ENCODE data around the gene CCR4. TPM values are rescaled to one million over a fixed set of nuclear protein-coding genes. Genes with fewer than 3 reads are reported as not detected.
A peak's percentile ranks its signal among the peaks of the same experiment; 100 is the strongest.

CCR4 gene
- total and polyA plus RNA-seq, 10 of the 15 experiments (the other 5 are each of a cell fraction or from before 2014, with no cell fraction given), result 0.41 to 12.4 (median 5.3) TPM

- Histone ChIP-seq H3K79me2 (ENCODE audit: control insufficient read depth, insufficient read depth, low read length) (no peaks in the 10 kb centered on the region), H3K36me3 (ENCODE audit: control insufficient read depth in 2 of 2, insufficient read depth in 2 of 2, low read length in 1 of 2) (no peaks in the 10 kb centered on the region), H4K20me1 (ENCODE audit: control insufficient read depth, insufficient read depth) (no peaks in the 10 kb centered on the region), H3K27me3 (replicated peaks in 1 of 2; ENCODE audit: control insufficient read depth in 2 of 2, insufficient read depth in 2 of 2, low read length in 1 of 2) (no peaks in the 10 kb centered on the region), H3K27ac (ENCODE audit: control insufficient read depth, insufficient read depth) (no peak overlapping the region), H3K4me2 (ENCODE audit: control insufficient read depth, insufficient read depth) (no peak overlapping the region), H3K9me3 (replicated peaks; ENCODE audit: control insufficient read depth, insufficient read depth, low read length) (no peaks in the 10 kb centered on the region), H2AFZ (ENCODE audit: control insufficient read depth, low read depth, low read length) (no peak overlapping the region; the same call in 1 of the 2 replicates), H3K9ac (ENCODE audit: control insufficient read depth, insufficient read depth, low read length) (no peak overlapping the region), H3K4me1 (ENCODE audit: control insufficient read depth, insufficient read depth, low read length) (peaks cover 7% of the 10 kb centered on the region; the same call in 1 of the 2 replicates), H3K4me3 (no peak overlapping the region)
- in situ Hi-C loops (cut with MboI) (loop anchor here (5.0 to 10.0 kb wide), 3 partner anchors 130 to 832 kb away; no protein-coding TSS in a partner anchor), intact Hi-C loops (cut with micrococcal nuclease; ENCODE audit: unreplicated experiment) (loop anchor here (5.0 kb wide), 1 partner anchor 35 kb away; no protein-coding TSS in a partner anchor)
- DNase-seq (ENCODE audit: low read depth, low spot score) (no peak), ATAC-seq (no peak), FAIRE-seq (no peak)
- ChIA-PET RAD21 (ENCODE audit: unreplicated experiment) (no interaction called here), POLR2A (interaction anchor here (0.5 kb wide), 1 partner anchor 100 kb away, joined by 3 read pairs; no protein-coding TSS in a partner anchor), SMC1A (ENCODE audit: uncharacterized antibody, unreplicated experiment) (interaction anchor here (1.0 to 2.0 kb wide), 5 partner anchors 10 to 120 kb away, joined by 3 to 10 read pairs (median 3); no protein-coding TSS in a partner anchor), CTCF (interaction anchor here (0.6 to 7.7 kb wide), 3 partner anchors 46 to 122 kb away, joined by 3 to 182 read pairs (median 4); no protein-coding TSS in a partner anchor)
- WGBS (ENCODE audit: insufficient coverage, insufficient replicate concordance, low lambda C conversion rate, missing lambda C conversion rate), result 87% methylated on average over 11 of the region's 11 CpGs
- no peak for TF ChIP-seq BCLAF1 (IDR thresholded peaks at IDR 0.05)
- TF ChIP-seq CREB1 (IDR thresholded peaks at IDR 0.05; ENCODE audit: low read depth), result peak; percentile 34; the same call in 1 of the 2 replicates
- no TSS peak for BruUV-seq (replicated peaks)
Observed at GRCh38 chr3:32952369-32953077, 1.1 kb downstream of the CCR4 start.

Data from GM12878 (cell line).